ENCODE results near the gene SSUH2.

DNA sequence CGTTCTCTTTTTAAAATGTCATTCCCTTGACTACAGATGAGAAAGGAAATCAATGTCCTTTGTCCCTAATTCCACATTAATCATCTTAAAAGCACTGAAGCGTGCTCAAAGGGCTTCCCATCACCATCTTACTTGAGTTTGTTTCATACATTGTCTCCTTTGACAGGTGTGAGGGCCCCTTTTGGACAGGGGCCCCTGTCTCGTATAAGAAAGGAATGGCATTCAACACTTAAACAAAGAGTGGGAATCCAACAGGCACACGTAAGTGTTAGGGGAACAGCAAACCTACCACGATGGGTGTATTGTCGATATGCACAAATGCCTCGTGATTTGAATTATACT, 5.0 kb downstream of the SSUH2 start:
- no peak for TF ChIP-seq ZFX (IDR thresholded peaks at IDR 0.05)
- TF ChIP-seq, protein P1, sequence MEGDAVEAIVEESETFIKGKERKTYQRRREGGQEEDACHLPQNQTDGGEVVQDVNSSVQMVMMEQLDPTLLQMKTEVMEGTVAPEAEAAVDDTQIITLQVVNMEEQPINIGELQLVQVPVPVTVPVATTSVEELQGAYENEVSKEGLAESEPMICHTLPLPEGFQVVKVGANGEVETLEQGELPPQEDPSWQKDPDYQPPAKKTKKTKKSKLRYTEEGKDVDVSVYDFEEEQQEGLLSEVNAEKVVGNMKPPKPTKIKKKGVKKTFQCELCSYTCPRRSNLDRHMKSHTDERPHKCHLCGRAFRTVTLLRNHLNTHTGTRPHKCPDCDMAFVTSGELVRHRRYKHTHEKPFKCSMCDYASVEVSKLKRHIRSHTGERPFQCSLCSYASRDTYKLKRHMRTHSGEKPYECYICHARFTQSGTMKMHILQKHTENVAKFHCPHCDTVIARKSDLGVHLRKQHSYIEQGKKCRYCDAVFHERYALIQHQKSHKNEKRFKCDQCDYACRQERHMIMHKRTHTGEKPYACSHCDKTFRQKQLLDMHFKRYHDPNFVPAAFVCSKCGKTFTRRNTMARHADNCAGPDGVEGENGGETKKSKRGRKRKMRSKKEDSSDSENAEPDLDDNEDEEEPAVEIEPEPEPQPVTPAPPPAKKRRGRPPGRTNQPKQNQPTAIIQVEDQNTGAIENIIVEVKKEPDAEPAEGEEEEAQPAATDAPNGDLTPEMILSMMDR (conservative IDR thresholded peaks at IDR 0.05): no peak

Measured in C4-2B (cell line).